ENCODE measurements around the gene ICOSLG. TPM values are rescaled to one million over a fixed set of nuclear protein-coding genes. Genes with fewer than 3 reads are reported as not detected.

ICOSLG gene
- total and polyA plus RNA-seq, 2 experiments from 2014 or later, result under 0.01 TPM; not detected in 1

DNA sequence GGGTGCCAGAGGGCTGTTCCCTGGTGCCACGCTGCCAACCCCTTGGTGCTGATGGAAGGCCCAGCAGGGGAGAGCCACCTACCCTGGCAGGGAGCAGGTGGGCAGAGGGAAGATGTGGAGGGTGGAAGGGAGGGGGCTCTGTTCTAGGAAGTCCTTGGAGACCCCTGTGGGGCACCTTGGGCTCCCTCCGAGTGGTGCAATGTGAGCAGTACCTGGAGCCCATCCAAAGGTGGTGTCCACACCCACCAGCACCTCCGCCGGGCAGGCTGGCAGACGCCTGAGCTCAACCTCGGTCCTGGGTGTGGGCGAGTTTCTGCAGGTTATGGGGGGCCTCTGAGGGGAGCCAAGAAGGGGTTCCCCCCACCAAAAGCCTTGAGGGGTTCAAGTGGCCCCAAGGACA lies 32.3 kb upstream of the ICOSLG start:
- Histone ChIP-seq H3K36me3 (ENCODE audit: low read depth) (no peaks in the 10 kb centered on the region), H3K9me3 (ENCODE audit: low read depth) (no peaks in the 10 kb centered on the region), H3K27me3 (replicated peaks; ENCODE audit: insufficient read depth) (0 out of 2 replicates have a peak, but pooled peaks cover 12% of the 10 kb centered on the region), H3K4me2 (ENCODE audit: unreplicated experiment) (no peak overlapping the region), H4K20me1 (ENCODE audit: insufficient read depth) (no peaks in the 10 kb centered on the region), H3F3A (ENCODE audit: insufficient read depth) (no peaks in the 10 kb centered on the region), H3K4me3 (no peak overlapping the region), H2AFZ (no peak overlapping the region), H3K79me2 (ENCODE audit: insufficient read depth) (no peaks in the 10 kb centered on the region), H3K27ac (no peak overlapping the region), H3K9ac (no peak overlapping the region), H3K4me1 (ENCODE audit: insufficient read depth) (no peaks in the 10 kb centered on the region), H3K9me2 (ENCODE audit: insufficient read depth) (no peaks in the 10 kb centered on the region)
- DNase-seq, result no peak
- 58 to 62% methylated on average over 7 of the region's 7 CpGs for WGBS, 2 experiments (ENCODE audit: low coverage in 1 of 2, low lambda C conversion rate in 2 of 2, missing lambda C conversion rate in 2 of 2)
- in situ Hi-C loops (cut with MboI), result no loop called here
- TF ChIP-seq EZH2phosphoT487 (IDR thresholded peaks at IDR 0.05; ENCODE audit: insufficient read depth, low read depth) (no peak), EZH2 (IDR thresholded peaks at IDR 0.05; ENCODE audit: insufficient read depth, poor library complexity, severe bottlenecking) (no peak)

DNA sequence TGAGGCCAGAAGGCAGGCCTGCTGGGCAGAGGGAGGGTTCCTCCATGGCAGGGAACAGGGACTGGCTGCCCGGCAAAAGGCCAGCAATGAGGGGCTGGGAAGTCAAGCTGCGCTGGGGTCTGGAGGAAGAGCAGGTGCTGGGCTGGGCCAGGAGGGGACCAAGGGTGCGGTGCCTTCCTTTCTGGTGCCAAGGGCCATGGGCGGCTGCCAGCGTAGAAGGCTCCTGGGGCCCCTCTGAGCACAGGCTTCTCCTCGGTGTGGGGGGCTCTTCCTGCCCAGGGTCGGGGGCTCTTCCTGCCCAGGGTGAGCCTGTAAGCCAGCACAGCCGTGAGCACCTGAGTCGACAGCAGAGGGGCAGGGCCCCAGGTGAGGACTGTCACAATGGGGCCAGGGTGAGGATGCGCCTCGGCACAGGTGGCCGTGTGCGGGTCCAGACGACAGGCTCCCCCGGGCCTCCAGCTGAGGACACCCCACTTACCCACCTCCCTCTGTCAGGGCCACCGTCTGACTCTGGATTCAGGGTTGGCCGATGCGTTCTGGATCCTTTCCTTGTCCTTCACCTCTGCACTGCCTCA lies 31.6 kb upstream of the ICOSLG start:
- no peak overlapping the region for H3K4me2 ChIP-seq (ENCODE audit: unreplicated experiment)
- no peak overlapping the region for H2AFZ ChIP-seq
- H3K9me3 ChIP-seq (ENCODE audit: low read depth), result no peaks in the 10 kb centered on the region
- TF ChIP-seq EZH2 (IDR thresholded peaks at IDR 0.05; ENCODE audit: insufficient read depth, poor library complexity, severe bottlenecking) (no peak), EZH2phosphoT487 (IDR thresholded peaks at IDR 0.05; ENCODE audit: insufficient read depth, low read depth) (no peak)
- no peaks in the 10 kb centered on the region for H3K36me3 ChIP-seq (ENCODE audit: low read depth)
- H3K27me3 ChIP-seq (replicated peaks; ENCODE audit: insufficient read depth), result 0 out of 2 replicates have a peak, but pooled peaks cover 12% of the 10 kb centered on the region
- H3K9ac ChIP-seq, result no peak overlapping the region
- in situ Hi-C loops (cut with MboI), result no loop called here
- no peak overlapping the region for H3K27ac ChIP-seq
- no peaks in the 10 kb centered on the region for H3K9me2 ChIP-seq (ENCODE audit: insufficient read depth)
- no peak overlapping the region for H3K4me3 ChIP-seq
- WGBS, 2 experiments (ENCODE audit: low coverage in 1 of 2, low lambda C conversion rate in 2 of 2, missing lambda C conversion rate in 2 of 2), result 71 to 82% methylated on average over 13 to 18 of the region's 18 CpGs
- no peaks in the 10 kb centered on the region for H3K79me2 ChIP-seq (ENCODE audit: insufficient read depth)
- no peaks in the 10 kb centered on the region for H3F3A ChIP-seq (ENCODE audit: insufficient read depth)
- no peak for DNase-seq
- no peaks in the 10 kb centered on the region for H4K20me1 ChIP-seq (ENCODE audit: insufficient read depth)
- H3K4me1 ChIP-seq (ENCODE audit: insufficient read depth), result no peaks in the 10 kb centered on the region

DNA sequence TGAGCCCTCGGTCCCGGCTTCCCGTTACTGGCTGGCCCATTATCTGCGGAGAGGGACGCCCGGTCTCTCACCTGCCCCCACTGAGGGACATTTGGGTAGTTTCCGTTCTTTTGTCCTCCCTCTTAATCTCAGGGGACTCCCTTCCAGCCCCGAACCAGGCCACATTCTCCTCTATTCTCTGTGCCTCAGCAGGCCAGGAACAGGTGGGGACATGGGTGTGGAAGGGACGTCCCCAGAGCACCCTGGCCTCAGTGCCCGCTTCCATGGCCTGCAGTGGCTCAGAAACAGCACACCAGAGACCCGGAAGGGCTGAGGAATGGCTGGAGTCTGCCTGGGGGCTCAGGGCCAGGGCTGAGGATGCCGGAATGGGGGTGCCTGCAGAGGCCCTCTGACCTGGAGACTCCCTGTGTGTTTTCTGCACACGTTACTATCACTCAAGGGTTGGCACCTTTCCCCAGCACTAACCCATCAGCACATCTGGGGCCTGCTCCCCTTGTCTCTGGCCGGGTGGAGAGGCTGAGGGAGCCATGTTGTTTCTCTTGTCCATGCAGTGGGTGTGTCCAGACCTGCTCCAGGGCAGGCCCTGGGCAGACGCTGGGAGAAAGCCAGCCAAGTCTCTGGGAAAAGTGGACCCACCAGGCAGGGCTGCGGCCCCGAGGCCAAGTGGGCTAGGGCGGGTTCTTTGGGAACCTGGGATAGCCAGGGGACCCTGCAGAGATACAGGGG lies 31.0 kb upstream of the ICOSLG start:
- H3K9ac ChIP-seq, result no peak overlapping the region
- no peak overlapping the region for H3K4me3 ChIP-seq
- H3K4me2 ChIP-seq (ENCODE audit: unreplicated experiment), result no peak overlapping the region
- H4K20me1 ChIP-seq (ENCODE audit: insufficient read depth), result no peaks in the 10 kb centered on the region
- no peaks in the 10 kb centered on the region for H3F3A ChIP-seq (ENCODE audit: insufficient read depth)
- no peak overlapping the region for H3K27ac ChIP-seq
- TF ChIP-seq EZH2 (IDR thresholded peaks at IDR 0.05; ENCODE audit: insufficient read depth, poor library complexity, severe bottlenecking) (no peak), EZH2phosphoT487 (IDR thresholded peaks at IDR 0.05; ENCODE audit: insufficient read depth, low read depth) (no peak)
- no peaks in the 10 kb centered on the region for H3K9me2 ChIP-seq (ENCODE audit: insufficient read depth)
- H3K36me3 ChIP-seq (ENCODE audit: low read depth), result no peaks in the 10 kb centered on the region
- no peaks in the 10 kb centered on the region for H3K4me1 ChIP-seq (ENCODE audit: insufficient read depth)
- DNase-seq, result no peak
- 0 out of 2 replicates have a peak, but pooled peaks cover 12% of the 10 kb centered on the region for H3K27me3 ChIP-seq (replicated peaks; ENCODE audit: insufficient read depth)
- no peaks in the 10 kb centered on the region for H3K9me3 ChIP-seq (ENCODE audit: low read depth)
- WGBS, 2 experiments (ENCODE audit: low coverage in 1 of 2, low lambda C conversion rate in 2 of 2, missing lambda C conversion rate in 2 of 2), result 66 to 68% methylated on average over 18 of the region's 18 CpGs
- H2AFZ ChIP-seq, result no peak overlapping the region
- no peaks in the 10 kb centered on the region for H3K79me2 ChIP-seq (ENCODE audit: insufficient read depth)
- in situ Hi-C loops (cut with MboI), result no loop called here

DNA sequence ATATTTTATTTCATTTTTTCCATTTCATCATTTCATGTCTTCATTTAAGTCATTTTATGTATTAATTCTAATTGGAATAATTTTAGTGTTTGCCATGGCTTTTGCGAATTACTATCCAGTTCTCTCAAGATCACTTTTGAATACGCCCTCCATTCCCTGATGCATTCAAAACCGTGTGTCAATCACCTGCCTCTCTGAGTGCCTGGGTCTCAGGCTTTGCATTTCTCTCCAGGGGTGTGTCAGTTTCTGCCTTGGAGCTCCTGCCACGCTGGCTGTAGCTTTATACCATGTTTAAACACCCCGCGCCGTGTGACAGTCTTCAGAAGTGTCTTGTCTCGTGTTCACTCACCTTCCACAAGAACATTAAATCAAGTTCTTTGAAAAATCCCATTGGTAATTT lies 28.3 kb upstream of the ICOSLG start:
- H3K4me2 ChIP-seq (ENCODE audit: unreplicated experiment), result no peak overlapping the region
- H3K4me1 ChIP-seq (ENCODE audit: insufficient read depth), result no peaks in the 10 kb centered on the region
- H4K20me1 ChIP-seq (ENCODE audit: insufficient read depth), result no peaks in the 10 kb centered on the region
- H2AFZ ChIP-seq, result no peak overlapping the region
- WGBS, 2 experiments (ENCODE audit: low coverage in 1 of 2, low lambda C conversion rate in 2 of 2, missing lambda C conversion rate in 2 of 2), result 59 to 66% methylated on average over 8 of the region's 8 CpGs
- no peak for TF ChIP-seq EZH2phosphoT487 (IDR thresholded peaks at IDR 0.05; ENCODE audit: insufficient read depth, low read depth)
- no peaks in the 10 kb centered on the region for H3K9me3 ChIP-seq (ENCODE audit: low read depth)
- no peak overlapping the region for H3K9ac ChIP-seq
- H3K79me2 ChIP-seq (ENCODE audit: insufficient read depth), result no peaks in the 10 kb centered on the region
- no peak overlapping the region for H3K4me3 ChIP-seq
- no peaks in the 10 kb centered on the region for H3K36me3 ChIP-seq (ENCODE audit: low read depth)
- peaks cover 4% of the 10 kb centered on the region; the same call in 1 of the 2 replicates for H3K27me3 ChIP-seq (replicated peaks; ENCODE audit: insufficient read depth)
- in situ Hi-C loops (cut with MboI), result no loop called here
- H3K9me2 ChIP-seq (ENCODE audit: insufficient read depth), result no peaks in the 10 kb centered on the region
- DNase-seq, result no peak
- no peaks in the 10 kb centered on the region for H3F3A ChIP-seq (ENCODE audit: insufficient read depth)
- no peak overlapping the region for H3K27ac ChIP-seq
